SK-N-SH treated with all-trans-retinoic acid at 6 μM for 48 hours (cell line): ENCODE results near the gene TMEM184A.

Experiments
- ATAC-seq: fragments of 200-7000 bp; cut with Tn5 transposase; 3 replicates; pipeline ENCODE4 v1.9.1; 2020; ENCODE audit warnings: mild to moderate bottlenecking, moderate library complexity
- ARNTL ChIP-seq: fragments of 450-650 bp; formaldehyde crosslinking; IDR thresholded peaks from 2 replicates; pipeline ENCODE4 v1.5.0; 2020; ENCODE audit warnings: low read depth, mild to moderate bottlenecking, moderate library complexity, borderline replicate concordance
- CREB5 ChIP-seq: fragments of 250-450 bp; sonication (Bioruptor Pico); IDR thresholded peaks from 2 replicates; pipeline ENCODE4 v1.5.1; 2020; ENCODE audit warnings: low read depth, mild to moderate bottlenecking, moderate library complexity
- CSDC2 ChIP-seq: fragments of 250-450 bp; sonication (Bioruptor Pico); IDR thresholded peaks from 2 replicates; pipeline ENCODE4 v1.5.0; 2020; ENCODE audit warnings: mild to moderate bottlenecking, moderate library complexity
- CSRNP3 ChIP-seq: fragments of 250-450 bp; sonication (Bioruptor Pico); IDR thresholded peaks from 2 replicates; pipeline ENCODE4 v1.5.1; 2021; ENCODE audit warnings: mild to moderate bottlenecking, moderate library complexity
- ESRRG ChIP-seq: fragments of 250-450 bp; sonication (Bioruptor Pico); IDR thresholded peaks from 2 replicates; pipeline ENCODE4 v1.6.1; 2021; ENCODE audit warnings: mild to moderate bottlenecking
- GLIS3 ChIP-seq: fragments of 250-450 bp; sonication (Bioruptor Pico); IDR thresholded peaks from 2 replicates; pipeline ENCODE4 v1.5.0; 2020; ENCODE audit warnings: mild to moderate bottlenecking, moderate library complexity
- ISL1 ChIP-seq: fragments of 250-450 bp; sonication (Bioruptor Pico); IDR thresholded peaks from 2 replicates; pipeline ENCODE4 v2.1.2; 2022; ENCODE audit warnings: mild to moderate bottlenecking, moderate library complexity
- OSR1 ChIP-seq: fragments of 250-450 bp; sonication (Bioruptor Pico); IDR thresholded peaks from 2 replicates; pipeline ENCODE4 v1.8.0; 2022; ENCODE audit warnings: moderate library complexity, mild to moderate bottlenecking, inconsistent platforms
- PATZ1 ChIP-seq: fragments of 250-450 bp; sonication (Bioruptor Pico); IDR thresholded peaks from 2 replicates; pipeline ENCODE4 v1.8.0; 2020; ENCODE audit warnings: mild to moderate bottlenecking, moderate library complexity, borderline replicate concordance
- PPARA ChIP-seq: fragments of 250-450 bp; sonication (Bioruptor Pico); IDR thresholded peaks from 2 replicates; pipeline ENCODE4 v1.5.0; 2020; ENCODE audit warnings: mild to moderate bottlenecking, borderline replicate concordance
- RARB ChIP-seq: fragments of 250-450 bp; sonication (Bioruptor Pico); IDR thresholded peaks from 2 replicates; pipeline ENCODE4 v1.8.0; 2021; ENCODE audit warnings: mild to moderate bottlenecking, moderate library complexity
- SNAI2 ChIP-seq: fragments of 250-450 bp; sonication (Bioruptor Pico); IDR thresholded peaks from 2 replicates; pipeline ENCODE4 v1.5.0; 2020; ENCODE audit warnings: mild to moderate bottlenecking, moderate library complexity
- TOX ChIP-seq: fragments of 250-450 bp; sonication (Bioruptor Pico); IDR thresholded peaks from 2 replicates; pipeline ENCODE4 v1.8.0; 2021; ENCODE audit warnings: mild to moderate bottlenecking, moderate library complexity, borderline replicate concordance
- TSHZ2 ChIP-seq: fragments of 250-450 bp; sonication (Bioruptor Pico); IDR thresholded peaks from 2 replicates; pipeline ENCODE4 v1.5.0; 2020; ENCODE audit warnings: mild to moderate bottlenecking, moderate library complexity
- ZC3H10 ChIP-seq: fragments of 250-450 bp; sonication (Bioruptor Pico); IDR thresholded peaks from 2 replicates; pipeline ENCODE4 v1.5.1; 2021; ENCODE audit warnings: mild to moderate bottlenecking, moderate library complexity
- ZFP3 ChIP-seq: fragments of 250-450 bp; sonication (Bioruptor Pico); IDR thresholded peaks from 2 replicates; pipeline ENCODE4 v1.5.0; 2020; ENCODE audit warnings: mild to moderate bottlenecking, moderate library complexity
- ZFP30 ChIP-seq: fragments of 450-650 bp; formaldehyde crosslinking; IDR thresholded peaks from 2 replicates; pipeline ENCODE4 v1.5.0; 2022; ENCODE audit warnings: mild to moderate bottlenecking, moderate library complexity
- ZNF565 ChIP-seq: fragments of 450-650 bp; formaldehyde crosslinking; conservative IDR thresholded peaks from 2 replicates; pipeline ENCODE4 v1.5.0; 2020; ENCODE audit warnings: low read depth, mild to moderate bottlenecking, moderate library complexity
- ZNF8 ChIP-seq: fragments of 450-650 bp; formaldehyde crosslinking; IDR thresholded peaks from 2 replicates; pipeline ENCODE4 v1.5.0; 2020; ENCODE audit warnings: mild to moderate bottlenecking, moderate library complexity

The TMEM184A gene

GRCh38 chr7:1560620-1561031 lies 4.6 kb upstream of the TMEM184A start:
- no peak for ATAC-seq
- TF ChIP-seq PATZ1 (CRISPR knock-in tag) (no peak), RARB (CRISPR knock-in tag) (no peak), ZNF8 (CRISPR knock-in tag) (no peak), CSRNP3 (no peak), TSHZ2 (CRISPR knock-in tag) (no peak), ARNTL (CRISPR knock-in tag) (no peak), OSR1 (CRISPR knock-in tag) (no peak), SNAI2 (no peak), ZNF565 (no peak), CSDC2 (CRISPR knock-in tag) (no peak), ZFP30 (CRISPR knock-in tag) (no peak), GLIS3 (CRISPR knock-in tag) (no peak), ESRRG (CRISPR knock-in tag) (no peak), ISL1 (no peak), PPARA (CRISPR knock-in tag) (no peak), CREB5 (CRISPR knock-in tag) (no peak), ZFP3 (CRISPR knock-in tag) (no peak), TOX (CRISPR knock-in tag) (no peak)
- TF ChIP-seq, all 23 proteins: peak for 0

GRCh38 chr7:1559626-1560590 lies 3.9 kb upstream of the TMEM184A start:
- TF ChIP-seq ARNTL (CRISPR knock-in tag) (no peak), TSHZ2 (CRISPR knock-in tag) (no peak), OSR1 (CRISPR knock-in tag) (no peak), ZFP3 (CRISPR knock-in tag) (no peak), CREB5 (CRISPR knock-in tag) (no peak), CSRNP3 (no peak), ZC3H10 (no peak), ZNF565 (no peak)
- ATAC-seq: no peak
